HG02981 (cell line): Measurements from ENCODE around the gene CAMK2A.

ENCODE experiments used
- ATAC-seq: cut with Tn5 transposase; IDR thresholded peaks from one replicate; pipeline ENCODE4 v1.9.1; 2021; ENCODE audit warnings: mild to moderate bottlenecking, moderate library complexity; ENCODE audit not compliant: unreplicated experiment

Gene CAMK2A

DNA sequence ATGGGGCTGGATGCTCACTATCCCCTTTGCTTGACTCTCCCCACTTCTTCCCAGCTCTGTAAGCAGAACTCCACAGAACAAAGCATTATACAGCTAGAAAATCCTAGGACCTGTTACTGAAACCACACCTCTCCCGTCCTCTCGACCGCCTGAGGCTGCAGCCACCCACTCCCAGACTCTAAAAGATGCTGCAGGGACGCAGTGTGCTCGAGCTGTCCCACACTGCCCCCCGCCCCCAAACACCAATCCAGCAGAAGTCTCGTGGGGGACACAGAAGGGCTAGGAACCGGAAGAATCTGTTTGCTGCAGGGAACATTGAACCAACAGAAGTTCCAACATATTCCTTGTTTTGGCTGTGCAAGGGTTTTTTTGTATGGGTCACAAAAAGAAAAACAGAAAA lies 7.6 kb downstream of the CAMK2A start:
- no peak for ATAC-seq

DNA sequence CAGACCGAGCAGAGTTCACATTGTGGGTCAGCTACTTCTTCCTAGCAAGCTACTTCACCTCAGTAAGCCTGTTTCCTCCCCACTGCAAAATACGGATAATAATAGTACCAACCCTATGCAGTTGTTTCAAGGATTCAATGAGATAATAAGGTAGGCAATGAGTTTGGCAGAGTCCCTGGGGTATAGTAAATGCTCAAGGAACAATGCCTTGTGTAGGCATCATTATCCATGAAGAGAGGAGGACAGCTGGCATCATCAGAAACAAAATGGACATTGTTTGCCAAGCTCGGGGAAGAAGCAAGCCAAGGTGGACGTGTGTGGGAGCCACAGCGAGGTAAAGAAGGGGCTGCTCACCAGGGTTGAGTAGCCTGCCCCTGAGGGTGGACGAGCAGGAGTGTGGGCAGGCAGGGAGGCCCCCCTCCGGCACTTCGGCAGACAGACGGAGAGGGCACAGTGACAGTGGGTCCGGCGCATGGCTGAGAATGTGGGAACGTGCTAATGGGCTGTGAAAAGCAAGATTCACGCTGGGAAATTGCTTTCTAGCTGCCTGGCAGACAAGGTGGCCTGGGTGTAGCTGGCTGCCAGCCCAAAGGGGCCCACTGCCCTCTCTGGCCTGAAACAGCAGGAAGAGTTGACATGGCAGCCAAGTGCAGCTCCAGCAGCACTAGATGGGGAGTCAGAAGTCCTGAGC lies 10.1 kb downstream of the CAMK2A start:
- ATAC-seq = no peak

DNA sequence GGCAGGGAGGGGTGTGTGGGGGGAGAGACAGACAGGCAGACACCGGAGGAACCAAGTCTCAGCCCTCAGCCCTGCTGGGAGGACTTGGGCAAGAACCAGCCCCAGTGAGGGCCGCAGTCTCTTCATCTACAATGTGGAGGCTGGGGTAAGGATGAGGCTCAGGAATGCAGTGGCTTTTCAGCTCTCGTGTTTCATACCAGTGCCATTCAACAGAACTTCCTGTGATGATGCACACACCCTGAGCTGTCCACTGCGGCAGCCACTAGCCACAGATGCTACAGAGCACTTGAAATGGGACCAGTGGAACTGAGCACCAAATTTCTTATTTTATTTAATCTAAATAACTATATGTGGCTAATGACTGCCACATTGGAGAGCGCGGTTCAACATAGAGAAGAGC lies 10.7 kb downstream of the CAMK2A start:
- no peak for ATAC-seq

DNA sequence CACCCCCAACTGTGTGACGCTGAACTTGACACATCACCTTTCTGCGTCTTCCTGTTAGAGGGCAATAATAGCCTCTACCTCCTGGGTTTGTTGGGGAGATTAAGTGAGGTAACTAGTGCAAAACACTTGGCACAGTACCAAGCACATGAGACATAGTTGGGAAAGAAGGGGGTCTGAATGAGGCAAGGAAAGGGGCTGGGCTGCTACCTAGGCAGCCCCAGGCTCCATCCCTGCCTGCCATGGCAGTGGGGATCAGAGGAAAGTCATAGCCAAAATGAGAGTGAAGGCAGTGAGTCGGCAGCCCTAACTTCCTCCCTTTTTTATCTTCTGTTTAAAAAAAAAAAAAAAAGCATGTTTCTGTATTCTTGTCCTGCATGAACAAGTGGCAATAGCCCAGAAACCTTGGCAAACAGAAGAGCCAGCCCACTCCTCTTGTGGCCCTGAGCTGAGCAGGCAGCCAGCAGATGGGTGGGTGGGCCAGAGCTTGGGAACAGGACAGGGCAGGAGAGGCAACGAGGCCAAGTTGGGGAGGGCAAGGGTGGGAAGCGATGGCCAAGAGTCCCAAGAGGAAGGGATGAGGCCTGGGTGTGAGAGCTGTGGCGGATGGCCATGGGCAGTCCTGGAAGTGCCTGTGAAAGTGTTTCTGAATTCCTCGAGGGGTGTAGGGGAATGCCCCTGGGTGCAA lies 11.4 kb downstream of the CAMK2A start:
- ATAC-seq = no peak

DNA sequence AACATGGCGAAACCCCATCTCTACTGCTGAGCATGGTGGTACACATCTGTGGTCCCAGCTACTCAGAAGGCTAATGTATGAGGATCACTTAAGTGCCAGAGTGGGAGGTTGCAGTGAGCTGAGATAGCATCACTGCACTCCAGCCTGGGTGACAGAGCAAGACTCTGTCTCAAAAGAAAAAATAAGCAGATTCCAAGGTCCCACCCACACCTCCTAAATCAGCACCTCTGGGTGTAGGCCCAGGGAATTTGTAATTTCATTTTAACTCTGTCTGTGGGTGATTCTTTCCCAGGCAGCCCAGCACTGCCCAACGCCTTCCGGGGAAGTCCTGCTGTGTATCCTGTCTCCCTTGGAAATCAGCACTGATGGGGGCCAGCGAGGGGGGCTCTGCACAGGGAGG lies 12.5 kb downstream of the CAMK2A start:
- ATAC-seq = no peak

DNA sequence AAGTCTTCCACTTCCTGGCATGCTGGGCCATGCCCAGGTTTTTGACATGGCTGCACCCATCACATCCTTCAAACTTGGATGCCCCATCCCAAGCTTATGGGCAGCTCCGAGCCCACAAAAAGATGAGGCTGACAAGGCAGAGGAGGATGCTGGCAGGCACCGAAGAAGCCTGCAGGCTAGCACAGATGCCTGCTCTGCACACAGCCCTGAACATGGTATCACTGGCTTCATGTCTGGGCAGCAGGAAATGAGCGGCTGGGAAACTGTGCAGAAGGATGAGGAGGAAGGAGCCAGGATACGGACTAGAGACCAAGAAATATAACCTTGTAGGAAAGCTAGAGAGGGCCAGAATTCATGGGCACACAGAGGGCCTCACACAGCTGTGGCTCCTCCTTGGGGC lies 14.8 kb downstream of the CAMK2A start:
- ATAC-seq = no peak

DNA sequence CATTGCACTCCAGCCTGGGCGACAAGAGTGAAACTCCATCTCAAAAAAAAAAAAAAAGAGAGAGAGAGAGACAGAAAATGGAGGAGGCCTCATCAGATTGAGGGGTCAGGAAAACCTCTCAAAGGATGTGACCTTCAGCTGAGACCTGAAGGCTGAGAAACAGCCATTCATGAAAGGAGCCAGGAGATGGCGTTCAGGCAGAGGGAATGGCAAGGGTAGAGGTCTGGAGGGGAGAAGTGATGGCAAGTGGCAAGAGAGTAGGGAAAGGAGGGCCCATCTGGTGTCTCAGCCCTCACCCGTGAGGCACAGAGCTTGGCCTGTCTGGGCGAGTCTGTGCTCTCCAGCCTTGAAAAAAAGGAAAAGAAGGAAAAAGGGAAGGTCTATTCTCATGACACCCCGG lies 17.0 kb downstream of the CAMK2A start:
- no peak for ATAC-seq

DNA sequence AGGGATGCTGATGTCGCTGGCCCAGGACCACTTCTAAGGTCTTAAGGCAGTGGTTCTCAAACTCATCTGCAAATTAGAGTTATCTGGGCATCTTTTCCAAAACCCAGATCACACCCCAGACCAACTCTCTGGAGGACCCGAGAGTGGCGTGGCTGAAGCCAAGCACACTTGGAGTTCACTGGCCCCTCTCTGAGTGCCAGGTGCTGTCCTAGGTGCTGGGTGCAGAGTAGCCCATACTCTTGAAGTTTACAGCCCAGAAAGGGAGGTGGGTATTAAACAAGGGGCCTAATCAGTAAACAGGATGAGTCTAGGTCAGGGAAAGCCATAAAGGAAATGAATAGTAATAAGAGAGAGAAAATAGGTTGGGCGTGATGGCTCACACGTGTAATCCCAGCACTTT lies 17.6 kb downstream of the CAMK2A start:
- ATAC-seq = no peak

DNA sequence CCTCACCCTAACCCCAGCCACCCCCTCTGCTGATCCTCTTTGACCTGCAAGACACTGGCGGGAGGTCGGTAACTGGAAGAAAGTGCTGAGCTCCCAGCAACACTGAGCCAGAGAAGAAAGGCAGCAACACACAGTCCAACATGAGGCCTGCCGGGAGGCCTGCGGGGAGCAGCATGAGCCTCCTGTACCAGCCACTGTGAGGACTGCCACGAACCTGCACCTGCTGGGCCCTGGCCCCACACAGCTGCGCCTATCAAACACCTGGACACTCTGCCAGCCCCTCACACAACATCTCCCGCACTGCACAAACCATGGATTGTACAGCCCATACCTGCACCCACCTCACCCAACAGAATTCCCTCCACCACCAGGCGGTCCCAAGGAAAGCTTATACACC lies 18.3 kb downstream of the CAMK2A start:
- no peak for ATAC-seq

DNA sequence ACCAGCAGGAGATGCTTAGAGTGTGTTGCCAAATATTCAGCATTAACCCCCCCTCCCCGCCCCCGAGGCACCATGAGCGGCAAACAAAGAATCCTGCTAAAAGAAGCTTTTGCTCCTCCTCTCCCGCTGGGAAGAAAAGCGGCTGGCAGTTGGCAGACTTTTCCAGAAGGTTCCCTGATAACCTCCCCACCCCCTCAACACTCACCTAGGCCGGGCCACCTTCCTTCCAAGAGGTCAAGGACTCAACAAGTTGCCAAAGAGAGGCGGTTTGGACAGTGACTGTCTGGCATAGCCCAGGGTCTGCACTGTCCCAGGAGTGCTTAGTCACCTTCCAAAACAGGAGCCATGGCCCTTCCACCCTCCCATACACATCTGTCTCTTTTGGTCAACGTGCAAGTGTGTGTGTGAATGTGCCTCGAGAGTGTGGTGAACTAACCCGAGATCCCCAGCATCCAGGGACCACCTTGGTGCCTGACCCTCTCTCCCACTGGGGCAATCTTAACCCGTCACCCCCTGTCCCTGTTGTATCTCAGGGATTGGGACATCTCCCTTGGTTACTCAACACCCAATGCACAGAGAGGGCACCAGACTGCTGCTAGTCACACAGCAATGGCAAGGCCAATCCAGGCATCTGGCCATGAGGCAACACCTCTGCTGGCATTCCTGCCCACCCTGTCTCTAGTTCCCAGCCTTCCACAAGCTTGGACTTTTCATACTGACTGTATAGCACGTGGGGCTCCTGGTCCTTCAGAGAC lies 18.9 kb downstream of the CAMK2A start:
- no peak for ATAC-seq

DNA sequence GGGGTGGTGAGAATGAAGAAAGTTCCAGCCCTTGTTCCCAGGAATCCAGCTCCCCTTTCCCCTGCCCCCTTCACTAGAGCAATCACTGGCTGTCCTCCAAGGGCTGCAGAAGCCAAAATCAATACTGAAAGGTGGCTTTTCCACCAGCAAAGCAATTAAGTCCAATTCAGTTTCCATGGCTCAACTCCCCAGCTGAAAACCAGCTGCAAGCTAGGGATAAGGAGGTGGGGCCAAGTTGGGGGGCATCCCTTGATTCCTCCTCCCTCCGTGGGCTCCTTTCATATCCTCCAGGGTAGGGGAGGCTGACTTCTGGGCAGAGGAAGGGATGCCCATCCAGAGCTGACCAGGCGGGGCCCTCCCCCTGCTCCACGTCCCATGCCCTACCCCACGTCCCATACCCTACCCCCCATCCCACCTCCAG lies 22.7 kb downstream of the CAMK2A start:
- no peak for ATAC-seq

DNA sequence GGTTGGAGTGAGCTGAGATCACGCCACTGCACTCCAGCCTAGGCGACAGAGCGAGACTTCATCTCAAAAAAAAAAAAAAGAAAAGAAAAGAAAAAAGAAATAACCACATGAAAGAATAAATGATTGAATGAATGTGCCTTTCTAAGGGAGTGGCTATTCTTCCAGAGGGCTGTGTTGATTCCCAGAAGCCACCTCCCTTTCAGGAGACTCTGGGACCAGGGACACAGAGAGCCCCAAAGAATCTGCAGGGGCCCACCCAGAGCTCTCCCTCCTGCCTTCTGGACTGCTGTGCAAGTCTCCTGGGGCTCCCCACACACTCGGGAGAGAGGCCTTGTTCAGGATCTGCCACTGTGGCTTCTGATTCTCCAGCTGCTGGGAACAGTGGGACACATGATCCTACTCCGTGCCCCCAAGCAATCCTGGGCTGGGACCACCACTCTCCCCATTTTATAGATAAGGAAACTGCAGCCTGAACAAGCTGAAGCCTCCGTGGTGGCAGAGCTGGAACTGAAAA lies 23.6 kb downstream of the CAMK2A start:
- no peak for ATAC-seq

DNA sequence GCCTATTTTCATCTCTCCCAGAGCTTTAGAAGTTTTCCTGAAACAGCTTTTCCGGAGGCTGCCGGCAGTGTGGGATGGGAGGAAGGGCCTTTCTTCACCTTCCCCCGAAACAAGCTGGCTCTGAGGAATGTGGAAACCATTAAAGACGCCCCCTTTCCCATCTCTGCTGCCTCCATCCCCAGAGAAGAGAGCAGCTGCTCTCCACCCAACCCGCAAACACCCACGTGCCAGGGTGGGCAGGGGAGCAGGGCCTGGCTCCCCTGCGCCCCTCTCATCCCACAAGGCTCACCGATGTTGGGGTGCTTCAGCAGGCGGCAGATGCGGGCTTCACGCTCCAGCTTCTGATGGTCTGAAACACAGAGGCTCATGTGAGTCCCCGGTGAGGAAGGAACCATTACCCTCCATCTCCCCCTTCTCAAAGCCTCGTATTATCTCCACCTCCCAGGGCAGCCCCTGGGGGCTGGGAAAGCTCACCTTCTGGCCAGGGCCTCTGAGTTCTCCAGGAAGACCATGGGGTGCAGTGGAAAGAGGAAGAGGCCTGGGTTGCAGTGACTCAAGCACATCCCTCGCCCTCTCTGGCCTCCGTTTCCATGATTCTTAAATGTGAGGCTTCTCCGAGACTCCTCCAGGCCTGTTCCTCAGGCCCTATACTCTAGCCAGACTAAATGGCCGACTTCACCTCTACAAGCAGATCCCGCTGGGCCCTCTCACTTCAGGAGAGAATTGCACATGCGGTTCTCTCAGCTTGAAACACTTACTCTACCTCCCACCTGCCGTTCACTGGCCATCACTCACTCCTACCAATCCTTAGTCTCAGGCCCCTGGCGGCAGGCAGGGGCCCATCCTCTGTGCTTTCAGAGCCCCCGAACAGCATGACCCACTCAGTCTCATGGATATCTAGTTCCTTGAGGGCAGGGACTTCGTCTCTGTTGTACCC lies 24.6 kb downstream of the CAMK2A start:
- ATAC-seq = no peak

DNA sequence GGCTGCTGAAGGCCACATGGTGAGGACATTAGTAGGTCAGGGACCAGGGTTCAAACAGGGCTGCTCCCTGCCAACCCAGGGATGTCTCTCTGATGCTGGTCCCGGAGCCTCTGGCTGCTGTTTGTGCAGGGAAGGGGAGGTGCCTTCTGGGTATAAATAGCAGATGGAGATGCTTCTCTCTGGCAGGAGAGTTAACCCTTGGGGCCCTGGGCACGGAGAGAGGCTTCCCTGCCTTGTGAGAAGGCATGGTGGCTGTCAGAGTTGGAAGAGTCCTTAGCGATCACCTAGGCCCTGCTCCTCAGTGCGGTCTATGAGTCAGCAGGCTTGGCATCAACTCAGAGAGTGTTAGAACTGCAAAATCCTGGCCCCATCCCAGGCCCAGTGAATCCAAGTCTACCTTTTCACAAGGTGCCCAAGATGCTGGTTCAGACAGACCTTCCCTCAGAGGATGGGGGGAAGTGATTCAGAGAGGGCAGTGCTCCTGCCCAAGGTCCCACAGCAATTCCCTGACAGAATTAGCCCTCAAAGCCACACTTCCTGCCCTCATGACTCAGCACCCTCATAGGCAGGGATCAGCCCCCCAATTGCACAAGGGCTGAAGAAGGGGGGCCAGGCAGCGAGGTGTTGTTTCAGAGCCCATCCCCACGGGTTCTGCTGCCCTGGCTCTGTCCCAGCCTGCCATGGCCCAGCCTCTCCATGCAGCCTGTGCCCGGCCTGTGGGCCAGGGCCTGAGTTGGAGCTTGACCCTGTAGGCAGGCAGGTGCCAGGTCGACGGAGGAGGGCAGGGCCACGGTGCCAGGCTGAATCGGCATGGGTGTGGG lies 25.6 kb downstream of the CAMK2A start:
- no peak for ATAC-seq

DNA sequence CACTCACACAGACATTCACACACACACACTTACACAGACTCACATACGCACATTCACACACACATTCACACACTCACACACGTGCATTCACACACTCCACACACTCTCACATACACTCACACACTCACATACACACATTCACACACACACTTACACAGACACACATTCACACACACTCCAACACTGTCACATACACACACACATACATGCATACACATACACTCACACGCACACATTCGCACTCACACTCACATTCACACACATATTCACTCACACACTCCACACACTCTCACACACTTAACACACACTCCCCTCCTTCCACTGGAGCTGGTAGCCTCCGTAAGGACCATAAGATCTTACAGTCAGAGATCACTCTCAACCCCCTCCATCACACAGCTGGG lies 26.2 kb downstream of the CAMK2A start:
- ATAC-seq = no peak

DNA sequence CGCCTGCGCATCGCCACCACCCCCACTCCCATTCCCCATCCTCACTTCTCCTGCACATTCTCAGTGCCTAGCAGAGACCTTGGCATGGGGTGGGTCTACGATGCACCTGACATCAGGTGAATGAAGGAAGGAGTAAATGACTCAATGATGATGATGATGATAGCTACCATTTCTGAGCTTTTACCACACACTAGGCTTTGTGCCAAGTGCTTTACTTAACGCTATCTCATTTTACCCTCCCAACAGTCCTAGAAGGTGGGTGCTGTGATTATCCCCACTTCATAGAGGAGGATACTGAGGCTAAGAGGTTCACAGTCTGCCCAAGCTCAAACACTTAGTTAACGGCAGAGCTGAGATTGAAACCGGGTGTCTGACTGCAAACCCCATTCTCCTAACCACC lies 27.1 kb downstream of the CAMK2A start:
- no peak for ATAC-seq

DNA sequence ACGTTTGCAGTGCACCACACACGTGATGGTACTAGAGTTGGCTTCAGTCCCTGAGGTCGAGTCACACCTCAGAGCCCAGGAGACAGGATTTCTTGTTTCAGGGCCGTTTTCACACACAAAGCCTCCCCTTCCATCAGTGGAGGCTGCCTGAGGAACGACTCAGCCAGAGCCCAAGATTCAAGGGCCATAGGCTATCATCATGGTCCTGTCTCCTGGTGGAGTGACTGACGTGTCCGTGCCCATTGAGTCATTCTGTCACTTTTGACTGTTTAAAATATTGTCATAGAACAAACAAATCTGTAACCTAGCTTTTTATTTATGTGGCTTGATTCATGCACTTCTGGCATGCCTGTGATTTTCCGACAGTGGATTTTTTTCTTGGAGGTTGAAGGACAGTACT lies 28.3 kb downstream of the CAMK2A start:
- no peak for ATAC-seq

DNA sequence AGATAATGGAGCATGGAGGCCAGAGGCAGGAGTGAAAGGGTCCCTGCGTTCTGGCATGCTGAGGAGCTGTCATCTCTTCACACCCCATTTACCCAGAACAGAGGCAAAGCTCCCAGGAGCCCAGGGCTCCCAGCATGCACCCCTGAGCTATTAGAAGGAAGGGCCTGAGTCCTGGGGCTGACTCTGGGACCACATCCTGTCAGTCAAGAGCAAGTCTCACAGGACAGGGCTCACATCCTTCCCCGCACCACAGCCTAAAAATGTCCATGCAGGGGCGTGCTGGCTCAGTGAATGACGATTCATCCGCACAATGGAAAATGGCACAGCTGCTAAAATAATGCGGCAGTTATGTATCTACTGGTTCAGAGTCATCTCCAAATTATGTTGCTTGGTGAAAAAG lies 31.4 kb downstream of the CAMK2A start:
- peak; percentile 59 for ATAC-seq

DNA sequence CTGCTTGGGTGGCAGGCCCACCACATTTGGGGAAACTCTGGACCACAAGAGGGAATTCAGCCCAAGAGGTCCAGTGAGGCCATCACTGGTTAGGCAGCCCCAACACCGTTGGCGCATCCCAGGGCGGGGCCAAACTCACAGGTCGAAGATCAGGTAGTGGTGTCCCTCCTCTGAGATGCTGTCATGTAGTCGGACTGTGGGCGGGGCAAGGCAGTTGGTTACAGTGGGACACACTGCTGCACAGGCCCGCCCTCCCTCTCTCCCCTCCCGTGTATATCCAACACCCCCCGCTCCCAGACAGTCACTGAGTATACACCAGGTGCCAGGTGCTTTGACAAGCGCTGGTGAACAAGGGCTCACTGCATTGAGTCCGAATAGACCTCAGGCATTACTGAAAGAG lies 32.1 kb downstream of the CAMK2A start:
- ATAC-seq = no peak
